BLaER1 (cell line): Measurements from ENCODE around the gene LRRC55.
"Not testable (repeated sequence)": the region's sequence is repeated elsewhere in the genome, so short reads cannot be mapped to it uniquely, and the experiment has no call there.

Source experiments
- H3K27ac ChIP-seq: shearing (Covaris generic); formaldehyde crosslinking; 2 replicates; pipeline ENCODE4 v1.8.1; 2022
- H3K27me3 ChIP-seq: shearing (Covaris generic); formaldehyde crosslinking; 2 replicates; pipeline ENCODE4 v1.8.1; 2022
- H3K36me3 ChIP-seq: shearing (Covaris generic); formaldehyde crosslinking; 2 replicates; pipeline ENCODE4 v1.8.1; 2022
- H3K4me1 ChIP-seq: shearing (Covaris generic); formaldehyde crosslinking; 2 replicates; pipeline ENCODE4 v1.8.1; 2022
- H3K4me2 ChIP-seq: shearing (Covaris generic); formaldehyde crosslinking; 2 replicates; pipeline ENCODE4 v1.8.1; 2022
- H3K4me3 ChIP-seq: shearing (Covaris generic); formaldehyde crosslinking; 2 replicates; pipeline ENCODE4 v1.8.1; 2022
- H3K9ac ChIP-seq: shearing (Covaris generic); formaldehyde crosslinking; 2 replicates; pipeline ENCODE4 v1.8.1; 2022
- H3K9me3 ChIP-seq: shearing (Covaris generic); formaldehyde crosslinking; 2 replicates; pipeline ENCODE4 v1.8.1; 2022
- H4K20me1 ChIP-seq: shearing (Covaris generic); formaldehyde crosslinking; 2 replicates; pipeline ENCODE4 v1.8.1; 2022
- Cebpa-rat ChIP-seq: shearing (Covaris generic); IDR thresholded peaks from 2 replicates; pipeline ENCODE4 v1.8.1; 2022

Gene LRRC55

DNA sequence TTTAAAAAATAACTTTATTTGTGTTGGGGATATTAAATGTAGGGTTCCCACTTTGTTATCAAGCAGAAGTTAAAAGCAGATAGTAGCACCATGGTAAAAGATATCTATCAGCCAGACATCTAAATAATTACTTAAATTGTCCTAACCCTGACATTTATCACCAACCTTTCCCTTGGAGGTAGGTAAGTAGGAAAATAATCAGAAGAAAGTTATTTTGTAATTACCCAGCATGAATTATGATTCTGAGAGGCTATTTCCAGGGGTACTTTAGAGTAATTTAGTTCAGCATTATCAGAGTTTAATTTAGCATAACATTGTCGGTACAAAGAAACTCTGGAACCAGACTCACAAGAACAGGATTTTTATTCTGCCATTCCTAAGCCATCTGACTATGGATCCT, 23.2 kb upstream of the LRRC55 start:
- H3K4me1 ChIP-seq, result peaks cover 8% of the 10 kb centered on the region
- no peak for TF ChIP-seq Cebpa-rat
- no peaks in the 10 kb centered on the region for H4K20me1 ChIP-seq
- H3K36me3 ChIP-seq, result no peaks in the 10 kb centered on the region
- no peak overlapping the region for H3K27ac ChIP-seq
- H3K9ac ChIP-seq, result no peak overlapping the region
- no peaks in the 10 kb centered on the region for H3K27me3 ChIP-seq
- H3K4me3 ChIP-seq, result no peak overlapping the region
- H3K9me3 ChIP-seq, result no peaks in the 10 kb centered on the region
- no peak overlapping the region for H3K4me2 ChIP-seq

GRCh38 chr11:57160665-57161064, 21.1 kb upstream of the LRRC55 start:
- Histone ChIP-seq H3K27me3 (no peaks in the 10 kb centered on the region), H3K9ac (no peak overlapping the region), H3K4me1 (peaks cover 8% of the 10 kb centered on the region), H3K4me3 (no peak overlapping the region), H3K4me2 (no peak overlapping the region), H3K9me3 (no peaks in the 10 kb centered on the region), H3K27ac (no peak overlapping the region), H3K36me3 (no peaks in the 10 kb centered on the region), H4K20me1 (no peaks in the 10 kb centered on the region)
- TF ChIP-seq Cebpa-rat, result no peak

GRCh38 chr11:57161351-57161750, 20.4 kb upstream of the LRRC55 start:
- TF ChIP-seq Cebpa-rat, result no peak
- Histone ChIP-seq H3K9ac (no peak overlapping the region), H3K9me3 (no peaks in the 10 kb centered on the region), H3K27me3 (no peaks in the 10 kb centered on the region), H3K4me3 (no peak overlapping the region), H4K20me1 (no peaks in the 10 kb centered on the region), H3K36me3 (no peaks in the 10 kb centered on the region), H3K4me1 (peaks cover 5% of the 10 kb centered on the region), H3K4me2 (no peak overlapping the region), H3K27ac (no peak overlapping the region)

- Histone ChIP-seq H3K4me3 (no peak overlapping the region), H3K27ac (no peak overlapping the region), H4K20me1 (no peaks in the 10 kb centered on the region), H3K27me3 (no peaks in the 10 kb centered on the region), H3K4me2 (no peak overlapping the region), H3K9ac (no peak overlapping the region), H3K4me1 (peaks cover 5% of the 10 kb centered on the region), H3K9me3 (no peaks in the 10 kb centered on the region), H3K36me3 (no peaks in the 10 kb centered on the region)
- TF ChIP-seq Cebpa-rat, result no peak
Measured at GRCh38 chr11:57162179-57162898, 19.4 kb upstream of the LRRC55 start.

DNA sequence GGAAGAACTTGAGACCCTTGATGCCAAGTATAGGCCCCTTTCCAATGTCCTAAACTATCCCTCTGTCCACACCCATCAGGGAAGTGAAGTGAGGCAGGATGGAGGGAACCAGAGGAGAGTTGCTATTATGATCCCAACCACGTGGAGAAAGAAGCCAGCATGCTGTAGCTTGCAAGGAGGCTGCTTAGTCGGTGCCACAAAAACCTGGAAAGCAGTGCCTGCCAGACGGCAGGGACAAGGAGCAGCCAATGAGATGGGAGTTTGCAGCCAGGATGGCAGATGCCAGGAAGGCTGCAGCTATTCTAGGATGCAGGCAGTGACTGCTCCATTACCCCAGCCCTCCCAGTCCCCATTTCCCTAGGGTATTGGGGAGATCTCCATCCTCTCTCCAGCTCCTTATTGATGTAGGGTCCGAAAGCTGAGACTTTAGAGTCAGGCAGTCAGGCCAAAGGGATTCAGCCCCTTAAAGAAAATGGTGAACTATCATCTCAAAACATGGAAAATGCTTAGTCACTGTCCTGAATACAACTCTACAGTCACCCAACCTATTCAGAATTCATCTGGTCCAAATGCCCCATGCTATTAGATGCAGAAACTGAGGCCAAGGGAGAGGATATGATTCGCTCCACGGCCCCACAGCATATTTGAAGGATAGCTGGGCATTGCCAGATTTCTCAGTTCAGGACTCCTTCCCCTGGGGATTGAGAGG, 18.4 kb upstream of the LRRC55 start:
- Histone ChIP-seq H4K20me1 (no peaks in the 10 kb centered on the region), H3K4me2 (no peak overlapping the region), H3K36me3 (no peaks in the 10 kb centered on the region), H3K4me1 (peaks cover 5% of the 10 kb centered on the region), H3K27ac (no peak overlapping the region), H3K27me3 (no peaks in the 10 kb centered on the region), H3K9me3 (0 out of 2 replicates have a peak, but pooled peaks cover 1% of the 10 kb centered on the region), H3K4me3 (no peak overlapping the region), H3K9ac (no peak overlapping the region)
- TF ChIP-seq Cebpa-rat, result no peak

DNA sequence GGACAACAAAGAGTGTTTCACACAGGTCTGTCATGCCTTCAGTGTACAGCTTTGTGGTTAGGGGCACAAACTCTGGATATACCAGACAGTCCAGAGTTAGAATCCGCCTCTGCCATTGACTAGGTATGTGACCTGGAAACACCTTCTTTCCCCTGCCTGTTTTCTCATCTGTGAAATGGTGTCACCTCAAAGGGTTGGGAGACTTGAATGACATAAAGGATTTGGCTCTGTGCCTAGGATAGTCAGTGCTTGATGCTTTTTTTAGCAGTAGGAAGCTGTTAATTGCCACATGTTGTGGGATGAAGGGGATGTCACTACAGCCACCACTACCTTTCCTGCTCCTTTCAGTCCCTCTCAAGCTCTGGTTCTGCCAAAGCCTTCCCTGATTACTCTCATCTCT, 17.4 kb upstream of the LRRC55 start:
- peaks cover 11% of the 10 kb centered on the region for H3K9me3 ChIP-seq
- H3K27me3 ChIP-seq, result no peaks in the 10 kb centered on the region
- H4K20me1 ChIP-seq, result no peaks in the 10 kb centered on the region
- no peak overlapping the region for H3K4me3 ChIP-seq
- H3K4me1 ChIP-seq, result peaks cover 5% of the 10 kb centered on the region
- no peak overlapping the region for H3K27ac ChIP-seq
- peak overlapping the region; percentile 21; the same call in 1 of the 2 replicates for H3K4me2 ChIP-seq
- H3K9ac ChIP-seq, result no peak overlapping the region
- H3K36me3 ChIP-seq, result no peaks in the 10 kb centered on the region
- no peak for TF ChIP-seq Cebpa-rat

DNA sequence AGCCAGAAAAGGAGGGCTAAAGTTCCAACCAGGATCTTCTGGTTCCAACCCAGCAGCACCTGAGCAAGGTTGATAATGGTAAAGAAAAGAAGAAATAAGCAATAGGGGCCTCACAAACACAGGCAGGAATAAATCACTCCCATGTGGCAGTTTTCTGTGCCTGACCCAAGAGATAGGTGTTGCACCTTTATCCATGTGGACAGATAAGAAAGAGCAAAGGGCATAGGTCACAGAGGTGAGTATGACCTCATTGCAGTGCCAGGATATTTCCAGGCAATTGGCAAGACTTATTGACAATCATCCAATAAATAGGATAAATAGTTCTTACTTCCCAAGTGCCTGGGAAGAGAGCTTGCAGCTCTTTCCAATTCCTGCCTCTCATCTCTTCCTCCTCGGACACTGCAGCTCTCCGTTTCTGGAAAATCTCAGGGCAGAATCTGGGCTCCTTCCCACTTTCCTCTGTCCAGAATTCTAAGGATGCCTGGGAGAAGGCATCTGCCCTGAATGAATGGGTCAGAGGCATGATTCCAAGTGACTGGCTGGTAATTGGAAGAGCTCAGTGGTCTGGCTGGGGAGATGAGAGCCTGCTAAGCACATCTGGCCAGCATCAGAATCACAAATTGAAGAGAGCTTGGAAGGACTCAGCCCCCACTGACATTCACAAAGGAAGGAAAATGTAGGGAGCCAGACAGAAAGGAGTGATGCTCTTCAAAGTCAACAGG, 14.5 kb upstream of the LRRC55 start:
- Histone ChIP-seq H3K9me3 (peaks cover 21% of the 10 kb centered on the region), H4K20me1 (no peaks in the 10 kb centered on the region), H3K27me3 (no peaks in the 10 kb centered on the region), H3K4me1 (peaks cover 5% of the 10 kb centered on the region), H3K27ac (no peak overlapping the region), H3K4me2 (no peak overlapping the region), H3K9ac (no peak overlapping the region), H3K4me3 (no peak overlapping the region), H3K36me3 (no peaks in the 10 kb centered on the region)
- no peak for TF ChIP-seq Cebpa-rat

- H3K4me3 ChIP-seq, H3K27ac ChIP-seq, H3K4me2 ChIP-seq, H4K20me1 ChIP-seq, H3K27me3 ChIP-seq, H3K9ac ChIP-seq, H3K4me1 ChIP-seq, H3K36me3 ChIP-seq: not testable (repeated sequence)
- peaks cover 21% of the 10 kb centered on the region for H3K9me3 ChIP-seq
Measured at GRCh38 chr11:57169732-57170313, 11.9 kb upstream of the LRRC55 start.

DNA sequence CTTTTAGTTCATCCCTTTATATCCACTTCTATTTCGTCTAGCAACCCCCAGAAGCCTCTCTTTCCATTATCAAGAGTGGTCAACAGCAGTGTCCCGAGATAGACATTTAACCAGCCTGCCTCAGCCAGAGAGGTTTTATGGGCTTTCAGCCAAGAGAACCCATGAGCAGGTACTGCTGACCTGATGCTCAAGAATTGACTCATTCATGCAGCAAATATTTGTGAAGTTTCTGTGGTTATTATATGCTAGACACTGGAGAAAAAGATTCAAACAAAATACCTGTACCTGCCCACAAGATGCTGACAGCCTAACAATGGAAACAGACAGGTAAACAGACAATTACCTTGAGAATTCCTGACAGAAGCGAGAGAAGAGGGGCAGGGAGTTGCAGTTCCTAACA, 9.7 kb upstream of the LRRC55 start:
- no peak for TF ChIP-seq Cebpa-rat
- H3K4me3 ChIP-seq, result no peak overlapping the region
- no peak overlapping the region for H3K4me2 ChIP-seq
- no peaks in the 10 kb centered on the region for H3K36me3 ChIP-seq
- no peaks in the 10 kb centered on the region for H3K27me3 ChIP-seq
- peaks cover 21% of the 10 kb centered on the region for H3K9me3 ChIP-seq
- H4K20me1 ChIP-seq, result no peaks in the 10 kb centered on the region
- H3K4me1 ChIP-seq, result no peaks in the 10 kb centered on the region
- no peak overlapping the region for H3K9ac ChIP-seq
- H3K27ac ChIP-seq, result no peak overlapping the region

- Histone ChIP-seq H3K36me3 (no peaks in the 10 kb centered on the region), H3K27me3 (no peaks in the 10 kb centered on the region)
Measured at GRCh38 chr11:57174656-57175055, 7.1 kb upstream of the LRRC55 start.

More at GRCh38 chr11:57174656-57175055, 7.1 kb upstream of the LRRC55 start:
- H3K9ac ChIP-seq, result no peak overlapping the region
- H3K9me3 ChIP-seq, result peaks cover 6% of the 10 kb centered on the region
- no peaks in the 10 kb centered on the region for H3K4me1 ChIP-seq
- no peak overlapping the region for H3K27ac ChIP-seq
- no peaks in the 10 kb centered on the region for H4K20me1 ChIP-seq
- no peak overlapping the region for H3K4me2 ChIP-seq
- no peak for TF ChIP-seq Cebpa-rat
- H3K4me3 ChIP-seq, result no peak overlapping the region
